ENCODE measurements around the gene NFKBIE.

The NFKBIE gene

GRCh38 chr6:44226368-44227147 lies 38.8 kb downstream of the NFKBIE start:
- DNase-seq (ENCODE audit: low read depth), result no peak

GRCh38 chr6:44225579-44226325 lies 39.6 kb downstream of the NFKBIE start:
- no peak for DNase-seq (ENCODE audit: low read depth)

GRCh38 chr6:44224965-44225305 lies 40.4 kb downstream of the NFKBIE start:
- no peak for DNase-seq (ENCODE audit: low read depth)

- DNase-seq (ENCODE audit: low read depth), result peak; percentile 40
Observed at GRCh38 chr6:44224029-44224964, 41.1 kb downstream of the NFKBIE start.

GRCh38 chr6:44223319-44224028 lies 41.9 kb downstream of the NFKBIE start, which contains the start of gene SLC29A1:
Gene SLC29A1, plus strand, starts transcription at chr6:44223595. Its CDS starts 3,719 bp downstream, at chr6:44227314.
- peak; percentile 66 for DNase-seq (ENCODE audit: low read depth)

GRCh38 chr6:44222486-44223318 lies 42.6 kb downstream of the NFKBIE start:
- DNase-seq (ENCODE audit: low read depth), result no peak

GRCh38 chr6:44221961-44222335 lies 43.4 kb downstream of the NFKBIE start:
- no peak for DNase-seq (ENCODE audit: low read depth)

- peak; percentile 78 for DNase-seq (ENCODE audit: low read depth)
Observed at GRCh38 chr6:44221291-44221960, 43.9 kb downstream of the NFKBIE start.

- no peak for DNase-seq (ENCODE audit: low read depth)
Observed at GRCh38 chr6:44220913-44221290, 44.4 kb downstream of the NFKBIE start.

GRCh38 chr6:44219815-44220784 lies 45.3 kb downstream of the NFKBIE start:
- DNase-seq (ENCODE audit: low read depth), result no peak

- peak; percentile 67 for DNase-seq (ENCODE audit: low read depth)
Observed at GRCh38 chr6:44219053-44219814, 46.1 kb downstream of the NFKBIE start.

- DNase-seq (ENCODE audit: low read depth), result no peak
Observed at GRCh38 chr6:44217332-44218143, 47.8 kb downstream of the NFKBIE start.

- DNase-seq (ENCODE audit: low read depth), result no peak
Observed at GRCh38 chr6:44216677-44217331, 48.5 kb downstream of the NFKBIE start, which contains the start of gene MYMX. Gene MYMX, plus strand, starts transcription at chr6:44216926. Its CDS starts 546 bp downstream, at chr6:44217472.

- no peak for DNase-seq (ENCODE audit: low read depth)
Observed at GRCh38 chr6:44214307-44214706, 51.0 kb downstream of the NFKBIE start.

GRCh38 chr6:44211284-44211683 lies 54.1 kb downstream of the NFKBIE start:
- no peak for DNase-seq (ENCODE audit: low read depth)

Data from EH (cell line).